CD4-positive, alpha-beta T cell treated with Interleukin-10 for 1 hour (primary cell): Measurements from ENCODE around the gene PPFIBP1.

Experiments used
- DNase-seq: peaks from one replicate; pipeline ENCODE4 v3.0.0-alpha.2; 2020

The PPFIBP1 gene

DNA sequence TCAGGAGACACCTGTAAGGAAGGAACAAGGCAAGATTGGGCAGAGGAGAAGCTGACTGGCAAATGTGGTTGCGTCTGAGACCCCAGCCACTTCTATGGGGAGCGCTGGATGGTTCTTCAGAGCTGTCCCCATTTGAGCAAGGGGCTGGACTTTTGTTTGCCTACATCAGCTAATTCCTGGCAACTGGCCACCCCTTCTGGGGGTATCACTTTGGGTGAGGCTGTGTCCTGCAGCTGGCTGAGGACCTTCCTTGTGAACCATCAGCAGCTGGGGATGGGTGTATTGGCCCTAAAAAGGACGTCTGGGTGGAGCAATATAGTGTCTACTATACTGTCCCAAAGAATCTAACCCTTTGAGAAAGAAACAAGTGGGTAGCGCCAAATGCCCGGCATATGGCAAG lies 23.6 kb downstream of the PPFIBP1 start:
- DNase-seq: no peak

DNA sequence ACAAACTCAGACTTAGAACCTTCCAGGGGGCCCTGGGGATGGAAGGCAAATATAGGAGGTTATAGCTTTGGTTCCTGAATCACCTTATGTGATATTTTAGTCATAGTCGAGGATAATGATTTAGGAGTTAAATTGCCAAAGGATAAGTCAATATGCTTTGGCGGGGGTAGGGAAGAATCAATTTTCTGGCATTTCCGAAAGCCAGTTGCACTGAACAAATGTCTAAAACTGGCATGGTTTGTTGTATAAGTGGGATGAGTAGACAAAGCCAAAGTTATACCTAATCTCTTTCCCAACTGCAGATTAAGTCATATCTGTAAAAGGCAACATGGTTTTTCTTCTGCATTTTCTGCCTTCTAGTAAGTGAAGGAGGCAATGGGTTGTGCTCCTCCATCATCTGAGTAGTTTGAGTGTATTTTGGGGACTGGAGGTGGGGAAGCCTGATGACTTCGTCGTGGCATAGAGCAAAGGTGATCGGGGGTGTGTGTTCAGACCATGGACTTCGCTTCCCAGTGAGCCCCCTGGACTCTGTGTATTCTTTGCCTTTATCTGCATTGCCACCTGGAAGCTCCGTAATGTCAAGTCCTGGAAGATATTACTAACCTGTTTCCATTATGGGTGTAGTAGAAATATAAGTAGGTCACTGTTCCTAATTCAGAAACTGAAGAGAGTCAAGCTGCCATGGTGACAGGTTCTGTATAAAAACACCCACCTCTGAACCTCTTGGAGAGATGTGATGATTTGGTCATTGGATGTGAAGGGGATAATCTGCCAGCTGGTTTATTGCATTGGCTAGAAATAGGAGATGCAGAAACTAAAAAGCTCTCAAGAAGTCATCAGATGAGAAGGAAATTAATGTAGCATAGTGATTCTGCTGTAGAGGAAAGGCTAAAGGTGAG lies 24.5 kb downstream of the PPFIBP1 start:
- no peak for DNase-seq

DNA sequence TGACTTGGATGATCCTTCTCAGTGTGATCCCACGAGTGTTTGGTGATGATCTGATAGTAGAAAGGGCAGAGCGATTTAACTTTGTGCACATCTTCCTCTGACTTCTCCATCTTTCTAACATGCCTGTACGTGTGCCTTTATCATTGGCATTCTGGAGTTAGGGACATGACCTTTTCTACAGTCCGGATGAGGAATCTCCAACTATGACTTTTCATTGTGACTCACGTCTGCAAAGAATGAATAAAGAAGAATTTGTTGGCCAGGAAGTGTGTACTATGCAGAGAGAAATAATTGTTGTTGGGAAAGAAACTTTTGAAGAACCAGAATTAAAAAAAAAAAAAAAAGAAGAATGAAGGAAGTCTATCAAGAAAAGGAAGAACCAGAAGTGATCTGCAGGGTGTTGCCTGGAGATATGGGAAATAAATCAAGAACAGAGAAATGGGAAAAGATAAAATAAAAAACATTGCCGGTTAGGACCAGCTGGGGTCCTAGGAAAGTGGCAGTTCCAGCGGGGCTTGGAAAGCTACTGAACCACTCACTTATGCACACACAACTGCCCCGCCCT lies 25.3 kb downstream of the PPFIBP1 start:
- DNase-seq: no peak

DNA sequence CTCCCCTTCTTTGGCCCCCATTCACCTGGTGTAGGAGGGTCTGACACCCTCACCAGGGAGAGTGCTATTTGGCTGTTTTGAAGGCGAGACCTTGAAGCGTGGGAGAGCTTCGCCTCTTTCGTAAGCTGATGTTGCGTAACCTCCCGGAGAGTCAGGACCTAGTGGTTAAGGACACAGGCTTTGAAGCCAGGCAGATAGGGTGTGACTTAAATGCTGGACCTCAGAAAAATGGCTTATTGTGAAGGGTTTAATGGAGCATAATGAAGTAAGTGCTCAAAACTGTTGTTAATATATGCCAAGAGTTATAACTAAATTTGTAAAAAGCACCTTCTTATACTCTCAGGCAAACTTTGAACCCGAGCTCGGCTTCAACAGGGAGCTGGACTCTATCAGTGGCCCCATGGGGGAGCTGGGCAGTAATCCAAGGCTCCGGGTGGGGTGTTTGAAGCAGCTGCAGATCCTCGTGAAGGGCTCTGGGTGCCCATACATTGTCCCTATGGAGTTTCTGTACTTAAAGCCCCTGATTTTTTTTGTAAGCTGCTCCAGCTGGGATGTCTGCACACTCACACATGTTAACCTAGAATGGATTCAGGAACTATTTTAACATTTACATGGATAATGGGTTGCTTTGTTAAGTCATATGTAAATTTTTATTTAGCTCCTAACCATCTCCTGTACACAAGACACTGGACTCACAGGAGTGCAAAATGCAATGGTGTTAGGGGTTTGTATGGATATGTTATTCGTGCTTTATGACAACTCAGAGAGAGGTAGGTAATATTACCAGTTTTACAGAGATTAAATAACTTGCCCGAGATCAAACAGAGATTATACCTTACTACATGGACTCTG lies 26.0 kb downstream of the PPFIBP1 start:
- DNase-seq: no peak

DNA sequence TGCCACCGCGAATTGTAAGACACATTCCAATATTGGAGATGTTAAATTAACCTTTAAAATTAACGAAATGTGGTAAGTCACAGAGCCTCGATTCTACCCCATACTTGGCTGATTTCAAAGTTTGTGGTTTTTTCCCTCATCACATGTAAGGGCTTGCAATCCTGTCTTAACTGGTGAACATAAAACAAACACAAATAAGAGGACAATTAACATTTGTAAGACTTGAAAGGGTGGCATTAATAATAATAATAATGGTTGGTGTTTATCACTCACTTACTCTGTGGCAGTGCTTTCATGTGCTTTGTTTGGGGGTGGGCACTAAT lies 26.6 kb downstream of the PPFIBP1 start:
- no peak for DNase-seq

DNA sequence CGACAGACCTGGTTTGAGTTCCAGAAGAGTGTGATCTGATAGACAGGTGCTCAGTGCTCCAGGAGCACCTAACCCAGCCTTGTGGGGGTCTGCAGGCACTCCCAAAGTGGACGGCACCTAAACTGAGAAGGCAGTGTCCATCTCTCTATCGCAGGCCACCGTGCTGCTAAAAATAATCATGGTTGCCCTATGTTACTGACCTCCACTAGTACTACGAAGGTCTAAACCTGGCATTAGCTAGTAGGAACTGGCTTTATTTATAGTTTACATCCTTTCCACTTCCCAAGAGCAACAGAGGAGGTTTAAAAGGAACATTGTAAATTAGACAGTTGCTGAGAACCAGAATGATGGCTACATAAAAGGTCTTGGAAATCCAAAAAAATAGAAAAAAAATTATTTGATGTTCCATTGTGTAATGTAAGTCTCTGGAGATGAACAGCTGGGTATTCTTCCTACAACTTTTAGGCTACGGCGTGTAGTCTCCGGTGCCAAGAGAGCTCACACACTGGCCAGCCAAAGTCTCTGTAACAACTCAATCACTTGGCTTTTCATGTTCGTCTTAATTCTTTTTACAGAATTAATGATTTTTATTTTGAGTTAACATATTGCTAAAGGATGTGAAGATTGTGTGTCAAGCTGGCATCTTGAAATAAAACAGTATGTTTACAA lies 27.3 kb downstream of the PPFIBP1 start:
- DNase-seq: no peak

DNA sequence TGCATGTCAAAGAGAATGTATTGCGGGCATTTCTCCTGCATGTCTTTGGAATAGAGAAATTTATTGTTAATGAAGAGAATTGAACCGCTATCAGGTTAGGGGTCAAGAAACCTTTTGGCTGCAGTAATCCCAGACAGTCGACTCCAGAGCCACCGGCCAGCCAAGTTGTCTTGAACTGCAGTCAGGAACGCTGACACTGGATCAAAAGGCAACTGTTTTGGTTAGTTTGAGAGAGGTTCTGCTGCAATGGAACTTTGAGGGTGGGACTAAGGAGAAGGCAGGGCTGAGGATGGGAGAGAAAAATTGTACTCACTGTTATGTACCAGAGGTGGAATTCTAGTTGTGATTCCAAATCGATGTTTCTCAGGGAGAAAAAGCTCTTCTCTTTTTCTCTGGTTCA lies 28.2 kb downstream of the PPFIBP1 start:
- no peak for DNase-seq

DNA sequence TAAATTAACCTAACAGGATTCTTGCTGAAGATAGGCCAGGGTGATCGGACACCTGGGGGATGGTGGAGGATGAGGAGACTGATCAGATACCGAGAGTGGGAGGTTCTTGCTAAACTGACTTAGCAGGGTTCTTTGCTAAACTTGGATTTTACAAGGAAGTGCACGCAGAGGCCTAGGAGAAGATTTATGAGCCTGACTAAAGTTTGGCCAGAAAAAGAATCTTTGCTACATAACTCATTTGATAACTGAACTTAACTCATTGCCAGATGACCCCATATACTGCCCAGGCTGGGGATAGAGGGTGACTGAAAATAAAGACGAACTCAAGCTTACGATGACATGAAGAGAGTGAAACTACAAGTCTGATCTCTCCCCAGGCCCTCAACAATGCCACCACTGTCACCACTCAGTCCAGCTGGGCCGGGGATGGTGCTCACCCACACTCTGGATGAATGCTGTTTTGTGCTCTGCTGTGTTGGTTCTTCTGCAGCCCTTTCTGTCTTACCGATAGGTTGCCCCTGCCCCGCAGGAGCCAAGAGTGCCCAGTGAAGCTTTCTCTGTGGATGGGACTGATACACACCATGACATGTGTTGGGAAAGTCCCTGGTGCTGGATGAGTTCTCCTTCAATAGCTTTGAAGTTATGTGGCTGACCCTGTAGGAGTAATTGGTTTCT lies 29.0 kb downstream of the PPFIBP1 start:
- no peak for DNase-seq

DNA sequence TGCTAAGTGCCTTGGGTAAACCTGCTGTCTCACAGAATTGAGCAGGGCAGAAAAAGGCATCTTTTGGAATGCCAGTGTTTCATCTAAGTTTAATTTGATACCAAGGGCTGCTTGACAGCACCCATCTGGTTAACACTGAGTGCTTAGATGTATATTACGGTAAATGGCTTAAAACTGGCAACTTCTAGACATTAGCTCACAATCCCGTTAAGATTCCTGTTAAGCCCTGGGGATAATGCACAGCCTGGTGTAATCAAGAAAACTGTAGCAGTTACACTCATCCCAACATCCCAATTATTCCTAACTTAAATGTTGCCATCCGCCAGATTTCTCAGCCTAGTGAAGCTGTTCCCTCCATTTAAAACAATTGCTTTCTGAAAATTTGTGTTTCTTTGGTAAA lies 29.9 kb downstream of the PPFIBP1 start:
- DNase-seq: no peak

DNA sequence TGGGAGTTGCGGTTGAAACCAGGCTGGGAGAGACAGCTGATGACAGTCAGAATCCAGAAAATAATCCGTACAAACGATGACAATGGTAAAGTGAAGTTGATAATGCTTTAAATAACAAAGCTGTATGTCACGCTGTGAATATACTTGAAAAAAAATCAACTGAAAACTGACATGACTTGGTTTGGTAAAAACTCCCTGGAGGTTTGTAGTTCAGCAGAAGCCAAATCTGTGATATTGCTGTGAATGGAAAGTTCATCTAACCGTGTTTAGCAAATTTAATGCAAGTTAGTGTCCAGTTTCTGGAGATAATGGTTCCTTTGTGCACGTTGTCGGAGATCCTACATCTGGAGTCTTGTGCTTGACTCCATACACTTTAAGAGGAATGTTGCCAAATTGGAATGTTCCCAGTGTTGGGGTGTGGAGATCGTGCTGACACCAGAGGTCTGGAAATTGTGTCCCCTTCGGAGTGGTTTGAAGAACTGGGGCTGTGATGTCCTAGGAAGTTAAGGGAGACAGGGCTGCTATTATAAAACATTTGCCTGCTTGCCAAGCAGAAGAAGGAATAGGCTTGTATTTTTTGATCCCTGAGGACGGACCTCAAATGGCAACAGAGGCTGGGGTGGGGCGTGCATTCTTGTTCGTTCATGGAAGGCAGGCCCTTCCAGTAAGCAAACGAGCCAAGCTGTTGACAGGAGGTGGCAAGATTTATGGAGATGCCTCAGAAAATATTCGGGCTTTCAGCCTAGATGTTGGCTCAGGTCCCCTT lies 30.6 kb downstream of the PPFIBP1 start:
- no peak for DNase-seq

DNA sequence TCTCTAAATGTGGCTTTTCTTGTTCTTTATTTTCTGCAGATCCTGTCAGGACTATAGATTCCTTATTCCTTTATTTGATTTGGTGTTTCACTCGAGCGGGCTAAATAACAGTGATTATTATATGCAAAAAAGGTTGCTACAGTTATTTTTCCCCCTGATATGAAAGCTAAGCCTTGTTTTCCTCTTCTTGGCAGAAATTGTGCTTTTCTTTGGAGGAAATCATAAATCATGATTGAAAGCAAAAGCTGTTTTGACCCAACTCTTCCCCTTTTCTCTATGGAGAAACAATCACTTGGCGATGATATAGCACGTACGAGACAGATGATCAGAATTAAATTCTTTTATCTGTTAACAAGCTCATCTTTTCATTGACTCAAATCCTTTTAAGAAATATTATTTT lies 31.4 kb downstream of the PPFIBP1 start:
- DNase-seq: no peak

DNA sequence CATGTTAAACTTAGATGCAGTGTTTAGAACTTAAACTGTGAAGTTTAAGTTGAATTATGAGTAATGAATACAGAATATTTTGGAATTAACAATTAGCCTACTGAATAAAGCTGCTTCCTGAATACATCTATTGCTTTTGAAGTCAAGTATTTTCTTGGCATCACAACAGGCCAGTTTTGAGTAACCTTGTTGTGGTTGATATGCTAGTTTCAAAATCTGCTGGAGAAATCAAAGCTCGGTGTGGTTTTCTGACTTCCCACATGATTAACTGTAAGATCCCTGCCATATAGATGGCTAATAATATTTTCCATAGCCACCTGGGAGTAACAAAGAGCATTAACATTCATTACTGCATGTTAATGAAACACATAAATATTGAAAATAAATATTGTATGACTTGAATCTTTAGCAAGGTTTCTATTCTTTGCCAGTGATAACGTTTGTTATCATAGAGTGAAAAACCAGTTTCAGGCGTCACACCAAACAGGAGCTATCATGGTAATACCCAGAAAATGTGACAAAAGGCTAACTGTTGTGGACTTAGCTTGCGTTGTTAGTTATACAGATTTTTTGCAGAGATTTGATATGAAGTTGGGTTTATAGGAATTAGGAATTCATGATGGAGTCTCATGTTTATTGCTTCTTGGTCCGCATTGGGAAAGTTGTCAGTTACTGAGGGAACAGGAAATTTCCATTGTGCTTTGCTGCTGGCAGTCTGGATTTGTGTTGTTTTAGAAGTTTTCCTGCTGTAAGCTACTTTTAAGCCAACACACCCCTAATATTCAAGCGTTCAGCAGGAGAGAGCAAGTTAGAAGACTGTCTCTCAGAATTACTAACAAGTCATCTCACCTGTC lies 32.1 kb downstream of the PPFIBP1 start:
- DNase-seq: no peak

DNA sequence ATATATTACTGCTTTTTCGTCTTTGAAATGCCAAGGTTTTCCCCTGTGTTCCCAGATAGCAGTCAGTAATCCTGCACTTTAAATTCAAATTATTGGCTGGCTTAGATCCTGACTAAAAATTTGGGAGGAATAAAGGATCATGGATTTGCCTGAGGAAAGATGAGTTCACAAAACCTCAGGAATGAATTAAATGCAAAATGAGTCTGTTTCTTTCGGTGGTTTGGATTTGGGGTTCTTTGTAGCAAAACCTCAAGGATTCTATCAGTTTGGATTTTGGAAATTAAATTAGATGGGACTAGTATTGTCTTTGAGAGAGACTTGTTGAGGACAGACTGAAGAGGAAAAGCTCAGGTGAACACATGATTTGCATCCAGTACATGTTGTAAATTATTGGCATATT lies 36.1 kb downstream of the PPFIBP1 start:
- no peak for DNase-seq

DNA sequence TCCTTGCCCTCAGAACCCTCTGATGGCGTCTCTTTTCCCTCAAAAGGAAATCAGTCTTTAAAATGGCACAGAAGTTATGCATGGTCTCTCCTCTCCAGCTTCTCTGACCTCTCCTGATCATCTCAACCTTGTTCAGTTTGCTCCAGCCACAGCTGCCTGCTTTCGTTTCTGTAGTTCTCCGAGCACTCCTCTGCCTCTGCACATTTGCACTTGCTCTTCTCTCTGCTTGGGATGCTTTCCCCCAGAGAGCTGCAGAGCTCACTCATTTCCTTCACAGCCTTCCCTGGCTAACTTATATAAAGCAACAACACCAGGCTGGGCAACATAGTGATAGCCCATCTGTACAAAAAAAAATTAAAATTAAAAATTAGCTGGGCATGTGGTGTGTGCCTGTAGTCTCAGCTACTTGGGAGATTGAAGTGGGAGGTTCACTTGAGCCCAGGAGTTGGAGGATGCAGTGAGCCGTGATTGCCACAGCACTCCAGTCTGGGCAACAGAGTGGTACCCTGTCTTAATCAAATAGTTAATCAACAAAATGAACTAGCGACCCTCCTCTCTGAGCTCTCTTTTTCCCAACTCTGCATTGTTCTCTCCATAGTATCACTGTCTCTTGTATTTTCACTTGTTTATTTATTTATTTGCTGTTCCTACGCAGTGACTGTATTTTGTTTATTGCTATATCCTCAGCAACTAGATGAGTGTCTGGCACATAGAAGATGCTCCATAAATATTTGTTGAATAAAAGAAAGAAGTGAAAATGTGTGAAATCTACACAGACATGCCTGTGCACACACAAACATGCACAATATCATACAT lies 37.7 kb downstream of the PPFIBP1 start:
- no peak for DNase-seq

DNA sequence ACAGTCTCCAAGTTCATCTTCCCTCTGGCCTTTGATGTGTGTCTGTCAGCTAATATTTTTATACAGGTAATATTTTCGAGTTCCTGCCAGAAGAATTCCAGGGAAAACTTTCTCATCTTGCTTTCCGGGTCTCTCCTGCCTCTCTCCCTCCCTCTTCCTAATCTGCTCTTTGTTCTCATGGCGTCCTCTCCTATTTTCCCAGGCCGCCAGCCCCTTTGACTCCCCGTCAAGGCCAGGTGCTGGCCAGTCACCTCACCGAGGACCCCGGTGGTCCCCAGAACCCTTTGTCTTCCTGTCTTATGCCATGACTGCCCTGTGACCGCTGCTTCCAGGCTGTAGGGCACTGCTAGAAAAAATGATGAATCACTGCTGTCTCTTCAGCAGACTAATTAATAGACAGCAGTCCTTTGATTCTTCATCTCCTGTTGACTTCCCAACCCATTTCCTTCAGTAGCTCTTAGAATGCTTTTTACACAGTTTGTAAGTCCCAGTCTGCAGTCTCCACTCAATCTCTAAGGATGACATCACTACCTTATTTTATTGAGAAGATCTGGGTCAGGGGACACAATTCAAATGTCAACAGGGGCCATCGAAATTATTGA lies 40.7 kb downstream of the PPFIBP1 start:
- DNase-seq: no peak

DNA sequence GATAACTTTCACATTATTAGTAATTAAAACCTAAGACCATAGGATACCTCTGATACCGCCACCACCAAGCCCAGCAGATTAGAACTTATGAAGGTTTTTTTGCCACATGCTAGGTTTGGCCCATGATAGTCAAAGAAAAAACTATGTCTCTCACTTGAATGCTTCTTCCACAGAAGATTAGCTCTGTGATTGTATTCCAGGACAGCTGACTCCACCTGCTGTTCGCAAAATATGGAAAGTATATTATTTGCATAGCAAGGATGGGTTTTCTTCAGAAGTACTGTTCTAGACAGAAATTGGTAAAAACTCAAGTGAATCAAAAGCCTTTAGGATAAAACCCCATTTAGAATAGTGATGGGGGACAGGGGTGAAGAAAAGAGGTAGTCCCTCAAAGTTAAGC lies 42.2 kb downstream of the PPFIBP1 start:
- no peak for DNase-seq

DNA sequence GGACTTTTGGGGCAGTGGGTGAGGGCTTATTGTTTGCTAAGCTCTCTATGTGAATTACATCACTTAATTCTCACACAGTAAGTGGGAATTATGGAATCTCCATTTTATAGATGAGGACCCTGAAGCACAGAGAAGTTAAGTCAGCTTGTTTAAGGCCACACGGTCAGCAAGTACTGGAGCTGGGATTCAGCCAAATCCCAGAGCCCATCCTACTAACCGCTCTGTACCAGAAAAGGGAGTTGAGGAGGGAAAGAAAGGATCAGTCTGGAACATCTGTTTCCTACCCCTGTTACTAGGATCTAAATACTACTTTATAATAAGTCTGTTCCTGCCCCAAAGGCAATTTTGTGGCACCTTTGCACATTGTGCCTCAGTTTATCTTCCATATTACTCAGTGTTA lies 42.6 kb downstream of the PPFIBP1 start:
- DNase-seq: no peak

DNA sequence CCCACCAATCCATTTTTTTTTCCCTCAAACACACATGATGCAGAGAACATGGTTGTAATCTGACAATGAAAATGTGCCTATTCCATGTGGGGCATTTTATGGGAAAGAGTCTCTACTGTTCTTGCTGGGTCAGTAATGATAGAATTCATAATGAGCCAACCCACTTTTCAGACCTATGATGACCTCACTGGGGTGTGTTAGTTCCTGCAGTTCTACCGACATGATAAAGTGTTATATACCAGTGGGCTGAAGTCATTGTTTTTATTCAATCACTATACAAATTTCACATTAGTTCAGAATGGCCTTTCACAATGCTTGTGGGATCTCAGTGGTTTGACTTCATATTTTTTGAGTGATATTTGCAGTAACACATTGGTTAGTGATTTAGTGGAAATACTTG lies 47.5 kb downstream of the PPFIBP1 start:
- DNase-seq: no peak

DNA sequence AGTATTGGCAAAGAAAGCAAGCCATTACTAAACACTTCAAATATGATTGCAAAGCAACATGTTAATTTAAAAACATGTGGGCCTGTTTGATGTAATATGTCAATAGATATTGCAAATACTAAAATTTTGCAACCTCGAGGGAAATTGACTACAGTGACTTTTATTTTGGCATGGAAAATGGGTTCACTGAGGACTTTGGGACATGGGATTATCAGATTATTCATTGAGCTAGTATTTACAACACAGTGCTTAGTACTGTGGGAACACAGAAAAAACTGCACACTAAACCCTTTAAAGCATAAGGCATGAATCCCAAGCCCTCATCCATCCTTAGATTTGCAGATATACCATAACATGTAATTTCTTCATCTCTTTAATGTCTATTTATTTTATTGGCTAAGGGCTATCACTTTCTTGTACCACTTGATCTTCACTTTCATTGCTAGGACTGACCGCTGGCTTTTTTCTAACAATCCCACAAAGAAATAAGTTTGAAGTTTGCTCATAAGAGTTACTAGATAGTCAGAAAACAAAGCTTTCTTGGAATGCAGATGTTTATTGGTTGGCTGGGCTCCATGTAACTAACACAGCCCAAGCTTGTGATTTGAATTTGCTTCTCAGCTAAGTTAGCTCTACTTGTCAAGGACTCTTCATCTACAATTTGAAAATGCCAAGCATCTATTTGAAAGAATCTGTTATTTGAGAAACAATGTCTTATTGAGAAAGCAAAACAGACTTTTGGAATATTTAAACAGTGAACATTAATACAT lies 48.7 kb downstream of the PPFIBP1 start:
- DNase-seq: no peak
